Heart right ventricle (tissue), 16 donors: ENCODE data around the gene CAPN9. TPM values are rescaled to one million over a fixed set of nuclear protein-coding genes. Genes with fewer than 3 reads are reported as not detected.

ENCODE experiments used
- ATAC-seq, 8 donors: fragments of 200-7000 bp; cut with Tn5 transposase; one replicate each; pipeline ENCODE4 v1.9.1; 2020; ENCODE audit warnings: mild to moderate bottlenecking in 8 of 8, moderate library complexity in 8 of 8, moderate number of reproducible peaks in 1 of 8
- DNase-seq, 2 donors: peaks; one replicate each; pipeline ENCODE4 v3.0.0-alpha.2; 2020
- H3K27ac ChIP-seq, 10 donors: fragments of 200-600 bp; sonication (generic) in 2 of 10; one replicate each; pipeline versions ENCODE4 v1.5.0 to v1.8.0; 2020 to 2022; ENCODE audit warnings: mild to moderate bottlenecking in 3 of 10
- H3K27me3 ChIP-seq, 7 donors: fragments of 200-600 bp; one replicate each; pipeline ENCODE4 v1.8.0; 2021 to 2022; ENCODE audit warnings: mild to moderate bottlenecking in 2 of 7
- H3K36me3 ChIP-seq, 9 donors: fragments of 200-600 bp; sonication (generic) in 1 of 9; one replicate each; pipeline versions ENCODE4 v1.5.0 to v1.8.0; 2020 to 2022; ENCODE audit warnings: mild to moderate bottlenecking in 2 of 9
- H3K4me1 ChIP-seq, 9 donors: fragments of 200-600 bp; sonication (generic) in 1 of 9; one replicate each; pipeline versions ENCODE4 v1.5.0 to v1.8.0; 2020 to 2022; ENCODE audit warnings: mild to moderate bottlenecking in 4 of 9
- H3K4me3 ChIP-seq, 10 donors: fragments of 200-600 bp; sonication (generic) in 2 of 10; one replicate each; pipeline versions ENCODE4 v1.5.0 to v1.8.0; 2020 to 2022; ENCODE audit warnings: mild to moderate bottlenecking in 7 of 10, moderate library complexity in 2 of 10
- H3K9me3 ChIP-seq, 11 donors: fragments of 200-600 bp in 10 of 11; sonication (generic) in 2 of 11; one replicate each; pipeline versions ENCODE4 v1.5.0 to v1.8.0; 2013 to 2022; ENCODE audit warnings: mild to moderate bottlenecking in 2 of 11, control low read depth in 1 of 11, moderate library complexity in 1 of 11
- WGBS, 2 donors: extraction: QIAGEN DNeasy Blood & Tissue Kit; methylation state at CpG; one replicate each; pipeline ENCODE4 v1.1.7; 2013; ENCODE audit warnings: inconsistent platforms in 1 of 2; 5-methylcytosine and 5-hydroxymethylcytosine counted together
- intact Hi-C, 10 donors: fragments of 100-400 bp; cut with DNase I; formaldehyde crosslinking; loops; one replicate each; pipeline versions ENCODE4 v1.11.1 to v1.14.2; 2022
- polyA plus RNA-seq, 2 donors: library from polyadenylated mRNA; stranded (reverse); fragments of 200-250 nt; gene quantifications; one replicate each; pipeline ENCODE4 v1.2.3, GENCODE V29; 2013
- total RNA-seq, 10 donors: library from RNA; stranded (reverse); fragmentation: NEBNext Ultra II Directional in 3 of 10; extraction: Animal tissue kit (Norgen Biotek cat#: 25700) in 3 of 10; gene quantifications; one replicate each; pipeline versions ENCODE4 v1.2.1 to v1.2.4, GENCODE V29; 2021 to 2023
- TF ChIP-seq, protein P1 (sequence below), 9 donors: fragments of 200-600 bp; sonication (generic) in 2 of 9; IDR thresholded peaks; one replicate each; pipeline versions ENCODE4 v1.5.0 to v1.8.0; 2021 to 2022; ENCODE audit warnings: antibody characterized with exemption in 9 of 9, mild to moderate bottlenecking in 5 of 9, moderate library complexity in 1 of 9
- donor health status: Arrhythmogenic right ventricular cardiomyopathy.
- donor health status: ischemic (EF 13 %, LVEDD 7.1; RV severe dilation, severe dysfunction).
- donor health status: healthy with polysubstance abuse.
- donor health status: DM: no; HTN: yes; CAD: no.
- donor health status: DM: no; HTN: no; CAD: no.
- donor health status: ischemic (EF 25% LVEDD 6.9; RV normal size, moderate dysfunction).
- donor health status: ischemic (EF 25% LVEDD 5.7; RV mildly dilated, moderate dysfunction).
- donor health status: healthy.
- donor health status: DM: yes; HTN: yes; CAD: no.
- donor health status: Ischemic cardiomyopathy.
- donor health status: ischemic (EF 35%, LVEDD 5.7; RV mildly dilated, moderate dysfunction).
- donor health status: nonischemic (EF 11% LVEDD 7.7; RV severe dilation, severe dysfunction).
- donor health status: DM: yes; HTN: yes; CAD: no.
- donor health status: PGD.
- donor health status: ischemic (EF 29% LVEDD 5.4; RV normal size, mild dysfunction).
- donor health status: nonischemic (EF 23%, LVEDD 6.1; RV moderate dilation, normal function).

The CAPN9 gene
- total and polyA plus RNA-seq, 12 donors, result 0.22 to 0.25 (median 0.24) TPM; not detected in 9

DNA sequence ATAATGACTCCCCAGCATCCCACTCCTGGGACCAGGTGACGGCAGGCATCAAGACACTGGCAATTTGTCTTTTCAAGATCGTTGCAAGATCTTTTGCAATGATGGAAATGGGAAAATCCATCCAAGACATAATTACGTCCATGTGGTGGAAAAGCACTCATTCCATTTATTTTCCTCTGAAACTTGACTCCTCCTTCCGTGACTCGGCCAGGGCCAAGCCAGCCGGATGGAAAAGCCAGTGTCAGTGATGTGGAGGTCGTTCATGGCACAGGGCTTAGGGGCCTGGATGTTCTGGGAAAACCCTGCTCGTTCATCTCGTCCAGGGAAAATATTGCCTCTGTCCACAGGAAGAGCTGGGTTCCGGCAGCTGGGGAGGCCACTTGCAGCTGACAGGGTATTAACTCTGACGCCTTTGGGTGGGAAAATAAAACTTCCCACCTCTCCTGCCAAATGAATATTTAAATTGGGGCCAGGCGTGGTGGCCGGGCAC lies 74.9 kb downstream of the CAPN9 start:
- peaks cover 20 to 75% (median 51%) of the 10 kb centered on the region in 9 donors for H3K4me1 ChIP-seq
- WGBS, 2 donors, result 57 to 66% methylated on average over 13 of the region's 13 CpGs
- H3K27ac ChIP-seq, result peak overlapping the region in 6 of 10 donors; percentile 26 to 93 (median 89)
- no peaks in the 10 kb centered on the region for H3K27me3 ChIP-seq
- TF ChIP-seq, protein P1, sequence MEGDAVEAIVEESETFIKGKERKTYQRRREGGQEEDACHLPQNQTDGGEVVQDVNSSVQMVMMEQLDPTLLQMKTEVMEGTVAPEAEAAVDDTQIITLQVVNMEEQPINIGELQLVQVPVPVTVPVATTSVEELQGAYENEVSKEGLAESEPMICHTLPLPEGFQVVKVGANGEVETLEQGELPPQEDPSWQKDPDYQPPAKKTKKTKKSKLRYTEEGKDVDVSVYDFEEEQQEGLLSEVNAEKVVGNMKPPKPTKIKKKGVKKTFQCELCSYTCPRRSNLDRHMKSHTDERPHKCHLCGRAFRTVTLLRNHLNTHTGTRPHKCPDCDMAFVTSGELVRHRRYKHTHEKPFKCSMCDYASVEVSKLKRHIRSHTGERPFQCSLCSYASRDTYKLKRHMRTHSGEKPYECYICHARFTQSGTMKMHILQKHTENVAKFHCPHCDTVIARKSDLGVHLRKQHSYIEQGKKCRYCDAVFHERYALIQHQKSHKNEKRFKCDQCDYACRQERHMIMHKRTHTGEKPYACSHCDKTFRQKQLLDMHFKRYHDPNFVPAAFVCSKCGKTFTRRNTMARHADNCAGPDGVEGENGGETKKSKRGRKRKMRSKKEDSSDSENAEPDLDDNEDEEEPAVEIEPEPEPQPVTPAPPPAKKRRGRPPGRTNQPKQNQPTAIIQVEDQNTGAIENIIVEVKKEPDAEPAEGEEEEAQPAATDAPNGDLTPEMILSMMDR (IDR thresholded peaks at IDR 0.05), result no peak
- no peak overlapping the region for H3K4me3 ChIP-seq
- H3K9me3 ChIP-seq, result no peaks in the 10 kb centered on the region
- ATAC-seq (peak in 6 of 8 donors; percentile 2 to 50 (median 34)), DNase-seq (peak; percentile 36 to 65)
- H3K36me3 ChIP-seq, result no peaks in the 10 kb centered on the region
- intact Hi-C loops, result loop anchor here in 1 of 10 donors (5.0 kb wide), 1 partner anchor 45 kb away; the partner anchor contains the start of gene C1orf198

DNA sequence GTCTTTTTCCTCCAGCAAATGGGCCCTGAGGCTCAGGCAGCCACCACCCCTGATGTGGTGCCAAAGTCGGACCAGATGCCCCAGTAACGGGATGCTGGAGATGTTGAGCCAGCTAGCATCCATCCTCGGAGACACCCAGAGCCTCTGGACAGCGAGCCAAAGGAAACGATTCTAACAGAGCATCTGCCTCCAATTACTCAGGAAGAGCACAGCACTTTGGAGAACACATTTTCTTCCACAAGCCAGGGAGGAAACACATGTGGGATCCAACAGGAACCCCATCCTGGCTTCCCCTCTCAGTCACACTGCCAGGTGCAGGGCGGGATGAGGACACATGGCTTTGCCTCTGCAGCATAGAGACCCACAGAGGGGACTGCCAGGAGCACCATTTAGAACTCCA lies 76.2 kb downstream of the CAPN9 start:
- no peaks in the 10 kb centered on the region for H3K36me3 ChIP-seq
- H3K4me3 ChIP-seq, result no peak overlapping the region
- peak overlapping the region in 7 of 10 donors; percentile 77 to 93 (median 90) for H3K27ac ChIP-seq
- 33 to 55% methylated on average over 6 of the region's 6 CpGs for WGBS, 2 donors
- DNase-seq (peak; percentile 32 to 61), ATAC-seq (peak in 7 of 8 donors; percentile 9 to 68 (median 30))
- intact Hi-C loops, result loop anchor here in 1 of 10 donors (5.0 kb wide), 1 partner anchor 44 kb away; the partner anchor contains the start of gene C1orf198
- no peaks in the 10 kb centered on the region for H3K9me3 ChIP-seq
- TF ChIP-seq, protein P1 (IDR thresholded peaks at IDR 0.05), result no peak
- H3K4me1 ChIP-seq, result peaks cover 20 to 88% (median 64%) of the 10 kb centered on the region in 9 donors
- H3K27me3 ChIP-seq, result no peaks in the 10 kb centered on the region

DNA sequence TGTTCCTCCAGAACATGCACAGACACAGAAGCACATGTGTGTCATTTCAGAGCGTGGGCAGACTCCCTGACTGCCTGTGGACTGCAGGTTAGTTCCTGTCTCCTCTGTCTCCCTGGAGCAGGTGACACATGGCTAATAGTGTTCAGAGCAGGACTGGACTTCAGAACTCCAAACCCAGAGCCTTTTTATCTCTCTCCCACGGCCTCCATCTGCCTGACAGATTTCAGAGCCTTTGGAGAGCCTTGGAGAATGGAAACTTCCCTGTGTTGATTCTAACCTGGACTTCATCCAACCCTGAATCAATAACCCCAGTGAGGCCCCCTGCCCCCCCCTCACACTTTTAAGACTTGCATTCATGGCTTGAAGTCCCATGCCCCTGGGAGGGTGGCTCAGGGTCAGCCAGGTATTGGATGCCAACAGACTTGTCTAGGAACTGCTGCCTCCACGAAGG lies 76.8 kb downstream of the CAPN9 start:
- intact Hi-C loops, result loop anchor here in 2 of 10 donors (2.0 to 5.0 kb wide), 2 partner anchors 43 kb away; partner anchors contain the start of gene C1orf198 (in 1 of the 2)
- peaks cover 20 to 90% (median 66%) of the 10 kb centered on the region in 9 donors for H3K4me1 ChIP-seq

DNA sequence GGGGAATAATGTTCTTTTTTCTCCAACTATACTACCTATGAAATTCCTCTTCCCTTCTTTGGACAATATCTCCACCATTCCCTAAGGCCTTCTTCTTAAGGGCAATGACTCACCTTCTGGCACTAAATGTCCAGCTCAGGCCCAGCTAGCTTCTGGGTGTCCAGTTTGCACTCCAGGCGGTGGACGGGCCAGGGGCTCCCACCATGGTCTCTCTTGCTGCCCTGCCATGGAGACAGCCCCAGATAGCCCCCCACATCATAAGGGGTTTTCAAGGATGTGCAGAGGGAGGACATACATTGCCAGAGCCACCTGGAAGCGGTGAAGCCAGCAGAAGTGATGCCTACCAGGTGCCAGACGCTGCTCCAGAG lies 77.3 kb downstream of the CAPN9 start:
- Histone ChIP-seq H3K9me3 (no peaks in the 10 kb centered on the region), H3K36me3 (no peaks in the 10 kb centered on the region), H3K27ac (peak overlapping the region; percentile 75 to 93 (median 86)), H3K4me3 (no peak overlapping the region), H3K4me1 (peaks cover 20 to 90% (median 66%) of the 10 kb centered on the region in 9 donors), H3K27me3 (no peaks in the 10 kb centered on the region)
- no peak for DNase-seq
- ATAC-seq, result peak in 5 of 8 donors; percentile 4 to 23 (median 7)
- TF ChIP-seq, protein P1 (IDR thresholded peaks at IDR 0.05), result no peak
- WGBS, 2 donors, result 68 to 72% methylated on average over 4 of the region's 4 CpGs
- intact Hi-C loops, result loop anchor here in 2 of 10 donors (2.0 to 5.0 kb wide), 2 partner anchors 42 to 43 kb away; partner anchors contain the start of gene C1orf198 (in 1 of the 2)

More for the DNA sequence above, 76.8 kb downstream of the CAPN9 start:
- Histone ChIP-seq H3K4me3 (no peak overlapping the region), H3K27me3 (no peaks in the 10 kb centered on the region), H3K9me3 (no peaks in the 10 kb centered on the region), H3K27ac (peak overlapping the region; percentile 75 to 93 (median 86)), H3K36me3 (no peaks in the 10 kb centered on the region)
- 44 to 47% methylated on average over 3 of the region's 3 CpGs for WGBS, 2 donors
- TF ChIP-seq, protein P1 (IDR thresholded peaks at IDR 0.05), result no peak
- DNase-seq, result no peak
- ATAC-seq, result peak in 1 of 8 donors; percentile 2
